NT2/D1 (cell line): ENCODE measurements around the gene NSUN2.

Experiments
- DNase-seq: peaks from one replicate; pipeline ENCODE4 v3.0.0-alpha.2; 2011; ENCODE audit warnings: low read depth, low spot score
- H3K27me3 ChIP-seq: 2 replicates; pipeline ENCODE4 v1.6.0; 2011; ENCODE audit warnings: mild to moderate bottlenecking; ENCODE audit not compliant: insufficient read length, insufficient read depth
- H3K36me3 ChIP-seq: 2 replicates; pipeline ENCODE4 v1.6.1; 2011; ENCODE audit warnings: mild to moderate bottlenecking, low read length, mixed read lengths; ENCODE audit not compliant: insufficient read depth, insufficient read length
- H3K4me1 ChIP-seq: 2 replicates; pipeline ENCODE4 v1.5.1; 2011; ENCODE audit not compliant: insufficient read depth, insufficient read length
- H3K4me3 ChIP-seq: 2 replicates; pipeline ENCODE4 v1.5.1; 2011; ENCODE audit warnings: low read depth; ENCODE audit not compliant: insufficient read length
- H3K9ac ChIP-seq: 2 replicates; pipeline ENCODE4 v1.6.0; 2011; ENCODE audit warnings: low read depth; ENCODE audit not compliant: insufficient read length
- H3K9me3 ChIP-seq: 2 replicates; pipeline ENCODE4 v1.5.1; 2011; ENCODE audit warnings: mild to moderate bottlenecking, low read length; ENCODE audit not compliant: insufficient read depth
- SUZ12 ChIP-seq: IDR thresholded peaks from 2 replicates; pipeline ENCODE4 v1.6.1; 2011; ENCODE audit not compliant: insufficient read length, insufficient read depth; ENCODE audit errors: extremely low read depth
- YY1 ChIP-seq: IDR thresholded peaks from 2 replicates; pipeline ENCODE4 v1.6.1; 2011; ENCODE audit not compliant: insufficient read length, insufficient read depth
- ZNF274 ChIP-seq: IDR thresholded peaks from 2 replicates; pipeline ENCODE4 v1.6.1; 2011; ENCODE audit warnings: mild to moderate bottlenecking, low read depth, low read length

NSUN2 gene

DNA sequence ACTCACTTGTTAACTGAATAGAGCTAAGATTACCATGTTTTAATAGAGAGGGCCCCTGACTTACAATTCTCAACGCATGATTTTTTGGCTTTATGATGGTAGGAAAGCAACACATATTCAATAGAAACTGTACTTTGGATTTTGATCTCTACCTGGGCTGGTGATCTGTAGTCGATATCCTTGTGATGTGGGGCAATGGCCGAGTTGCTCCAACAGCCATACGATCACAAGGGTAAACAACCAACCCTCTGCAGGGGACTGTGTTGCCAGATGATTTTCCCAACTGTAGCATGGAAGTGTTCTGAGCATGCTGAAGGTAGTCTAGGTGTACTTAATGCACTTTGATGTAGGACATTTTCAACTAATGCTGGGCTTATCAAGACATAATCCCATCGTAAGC, 36.5 kb downstream of the NSUN2 start:
- peaks cover 43% of the 10 kb centered on the region for H3K36me3 ChIP-seq

DNA sequence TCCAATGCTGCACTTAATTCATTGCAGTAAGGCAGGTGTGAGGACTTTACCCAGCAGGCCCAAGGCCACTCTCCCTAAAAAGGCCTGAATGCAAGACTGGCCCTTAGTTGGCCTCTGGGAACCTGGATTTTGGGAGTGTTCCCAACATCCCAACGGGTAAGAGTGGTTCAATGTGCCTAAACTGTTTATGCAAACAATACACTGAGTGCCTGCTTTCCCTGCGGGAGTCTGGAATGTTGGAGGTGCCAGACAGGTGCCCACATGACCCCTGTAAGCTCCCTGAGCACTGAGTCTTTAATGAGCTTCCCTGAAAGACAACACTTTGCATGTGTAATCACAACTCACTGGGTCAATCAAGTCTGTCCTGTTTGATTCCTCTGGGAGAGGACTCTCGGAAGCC, 37.4 kb downstream of the NSUN2 start:
- no peaks in the 10 kb centered on the region for H3K9me3 ChIP-seq
- H3K36me3 ChIP-seq, result peaks cover 33% of the 10 kb centered on the region
- TF ChIP-seq ZNF274, result no peak
- no peak for TF ChIP-seq SUZ12
- no peak for TF ChIP-seq YY1

More for the DNA sequence above, 36.5 kb downstream of the NSUN2 start:
- Histone ChIP-seq H3K27me3 (no peaks in the 10 kb centered on the region), H3K4me1 (no peaks in the 10 kb centered on the region), H3K9ac (no peak overlapping the region), H3K4me3 (no peak overlapping the region), H3K9me3 (no peaks in the 10 kb centered on the region)
- TF ChIP-seq SUZ12, result no peak
- no peak for TF ChIP-seq YY1
- no peak for TF ChIP-seq ZNF274
- no peak for DNase-seq

DNA sequence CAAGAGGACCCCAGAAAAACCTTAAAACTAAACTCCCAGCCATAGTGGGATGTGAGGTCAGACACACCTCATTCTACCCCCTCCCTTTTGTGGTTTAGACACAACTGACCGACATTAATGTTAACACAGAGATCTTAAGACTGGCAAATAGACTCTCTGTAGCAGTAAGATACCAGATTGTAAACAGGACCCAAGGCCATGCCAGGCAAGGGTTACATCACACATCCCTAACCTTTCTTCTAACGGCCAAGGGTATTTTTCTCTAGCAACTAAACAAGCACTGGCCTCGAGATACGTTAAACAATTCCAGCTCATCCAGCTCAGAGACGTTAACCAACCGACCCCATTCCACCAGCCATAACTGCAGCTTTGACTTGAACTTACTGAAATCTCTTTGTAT, 38.8 kb downstream of the NSUN2 start:
- DNase-seq, result no peak
- Histone ChIP-seq H3K4me3 (no peak overlapping the region), H3K36me3 (peaks cover 23% of the 10 kb centered on the region), H3K27me3 (no peaks in the 10 kb centered on the region), H3K4me1 (no peaks in the 10 kb centered on the region), H3K9ac (no peak overlapping the region), H3K9me3 (no peaks in the 10 kb centered on the region)
- TF ChIP-seq YY1, result no peak
- TF ChIP-seq SUZ12, result no peak
- TF ChIP-seq ZNF274, result no peak

More for the DNA sequence above, 37.4 kb downstream of the NSUN2 start:
- Histone ChIP-seq H3K4me3 (no peak overlapping the region), H3K27me3 (no peaks in the 10 kb centered on the region), H3K9ac (no peak overlapping the region), H3K4me1 (no peaks in the 10 kb centered on the region)
- no peak for DNase-seq

DNA sequence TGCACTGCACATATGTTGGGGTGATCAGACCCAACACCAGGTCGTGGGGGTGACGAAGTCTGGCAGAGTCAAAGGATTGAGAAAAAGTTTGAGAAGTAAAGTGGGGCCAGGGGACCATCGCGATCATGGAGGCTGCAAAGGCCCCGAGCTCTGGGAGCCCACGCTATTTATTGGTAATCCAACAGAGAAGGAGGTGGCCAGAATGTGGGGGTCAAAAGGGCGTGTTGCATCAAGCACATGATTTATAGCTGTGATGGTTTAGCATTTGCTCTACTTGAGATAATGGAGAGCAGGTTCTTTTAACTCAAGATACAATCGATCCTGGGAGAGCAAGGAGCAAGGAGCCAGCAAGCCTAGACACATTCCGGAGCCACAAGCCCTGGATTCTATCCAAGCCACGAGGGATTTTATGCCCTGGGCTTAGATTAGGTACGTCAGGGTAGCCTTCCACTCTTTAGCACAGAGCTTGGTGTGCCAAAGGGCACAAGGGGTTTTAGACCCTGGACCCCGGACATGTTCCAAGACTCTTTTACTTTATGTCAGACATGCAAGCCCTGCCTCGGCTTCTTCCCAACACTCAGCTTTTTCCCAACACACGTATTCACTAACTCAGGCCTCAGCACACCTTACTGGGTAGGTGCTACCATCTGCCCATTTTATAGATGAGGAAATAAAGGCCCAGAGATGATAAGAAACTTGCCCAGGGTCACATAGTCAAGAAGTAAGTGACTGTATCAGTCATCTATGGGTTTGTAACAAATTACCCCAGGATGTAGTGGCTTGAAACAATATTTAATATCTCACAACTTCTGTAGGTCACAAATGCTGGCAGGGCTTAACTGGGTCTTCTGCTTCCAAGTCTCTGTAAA, 39.5 kb downstream of the NSUN2 start:
- Histone ChIP-seq H3K27me3 (no peaks in the 10 kb centered on the region), H3K9ac (no peak overlapping the region), H3K36me3 (peaks cover 16% of the 10 kb centered on the region), H3K9me3 (no peaks in the 10 kb centered on the region), H3K4me1 (no peaks in the 10 kb centered on the region), H3K4me3 (no peak overlapping the region)
- TF ChIP-seq YY1, result no peak
- no peak for TF ChIP-seq ZNF274
- TF ChIP-seq SUZ12, result no peak
- DNase-seq, result no peak

DNA sequence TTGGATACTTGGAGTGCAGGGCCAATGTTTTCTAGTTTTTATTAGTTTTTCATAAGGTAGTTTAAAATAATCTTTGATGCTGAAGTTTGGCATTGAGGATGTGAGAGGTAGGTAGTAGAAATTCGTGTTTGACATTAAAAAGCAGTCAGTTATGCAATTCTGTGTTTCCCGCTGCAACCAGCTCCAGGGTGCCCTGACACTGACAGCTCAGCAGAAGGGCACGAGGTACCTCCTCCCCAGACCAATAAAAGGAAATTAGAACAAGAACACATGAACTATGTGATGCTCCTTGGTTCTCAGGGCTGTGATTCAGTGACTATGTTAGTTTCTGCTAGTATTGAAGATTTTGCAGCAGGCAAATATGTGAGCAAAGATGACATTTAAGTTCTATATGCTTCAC, 40.2 kb downstream of the NSUN2 start:
- DNase-seq, result no peak
- no peak overlapping the region for H3K9ac ChIP-seq
- H3K27me3 ChIP-seq, result no peaks in the 10 kb centered on the region
- no peak for TF ChIP-seq SUZ12
- TF ChIP-seq ZNF274, result no peak
- TF ChIP-seq YY1, result no peak
- H3K4me1 ChIP-seq, result no peaks in the 10 kb centered on the region
- no peak overlapping the region for H3K4me3 ChIP-seq
- H3K9me3 ChIP-seq, result no peaks in the 10 kb centered on the region
- peaks cover 12% of the 10 kb centered on the region for H3K36me3 ChIP-seq

DNA sequence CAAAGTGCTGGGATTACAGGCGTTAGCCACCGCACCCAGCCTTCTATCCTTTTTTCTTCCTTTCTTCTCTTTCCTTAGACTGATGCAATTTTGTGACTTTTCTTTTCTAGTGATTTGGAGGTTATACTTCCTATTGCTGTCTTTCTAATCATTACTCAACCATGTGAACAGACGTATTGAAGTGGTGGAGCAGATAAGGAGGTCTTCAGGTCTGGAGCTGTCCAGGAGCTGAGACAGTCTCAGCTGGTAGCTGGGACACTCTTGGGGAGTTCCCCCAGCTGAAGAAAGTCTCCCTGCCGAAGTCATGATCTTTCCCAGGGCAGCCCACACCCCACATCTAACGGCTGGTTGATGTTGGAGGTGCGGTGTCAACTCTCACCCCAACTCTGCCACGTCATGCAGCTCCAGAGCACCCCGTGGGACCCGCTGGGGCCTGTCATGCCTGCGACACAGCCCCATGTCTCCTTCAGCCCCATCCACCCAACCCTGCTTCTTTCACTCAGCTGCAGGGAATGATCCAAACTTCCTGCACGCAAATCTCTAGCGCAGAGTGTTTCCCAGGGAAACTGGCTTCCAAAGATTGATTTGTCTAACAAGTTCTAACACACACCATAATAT, 41.1 kb downstream of the NSUN2 start:
- no peak for DNase-seq
- no peaks in the 10 kb centered on the region for H3K27me3 ChIP-seq
- no peak overlapping the region for H3K9ac ChIP-seq
- TF ChIP-seq SUZ12 (no peak), ZNF274 (no peak), YY1 (no peak)
- no peaks in the 10 kb centered on the region for H3K9me3 ChIP-seq
- H3K36me3 ChIP-seq, result peaks cover 4% of the 10 kb centered on the region
- H3K4me1 ChIP-seq, result no peaks in the 10 kb centered on the region
- no peak overlapping the region for H3K4me3 ChIP-seq

DNA sequence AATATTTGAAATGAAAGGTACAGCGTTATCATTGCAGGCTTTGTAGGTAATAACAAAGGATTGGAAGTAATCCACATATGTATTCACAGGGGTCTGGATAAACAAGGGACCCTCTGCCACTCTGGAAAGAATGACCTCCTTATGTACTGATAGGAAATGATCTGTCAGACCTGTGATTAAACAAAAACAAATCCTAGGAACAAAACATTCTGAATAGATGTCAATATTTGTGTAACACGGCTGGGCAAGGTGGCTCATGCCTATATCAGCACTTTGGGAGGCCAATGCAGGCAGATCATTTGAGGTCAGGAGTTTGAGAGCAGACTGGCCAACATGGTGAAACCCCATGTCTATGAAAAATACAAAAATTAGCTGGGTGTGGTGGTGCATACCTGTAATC, 42.3 kb downstream of the NSUN2 start:
- no peak for DNase-seq
- Histone ChIP-seq H3K27me3 (no peaks in the 10 kb centered on the region), H3K9me3 (no peaks in the 10 kb centered on the region), H3K36me3 (no peaks in the 10 kb centered on the region), H3K9ac (no peak overlapping the region), H3K4me3 (no peak overlapping the region), H3K4me1 (peaks cover 4% of the 10 kb centered on the region)
- TF ChIP-seq YY1 (no peak), ZNF274 (no peak), SUZ12 (no peak)
